ENCODE data around the gene PIM3.

Gene PIM3

DNA sequence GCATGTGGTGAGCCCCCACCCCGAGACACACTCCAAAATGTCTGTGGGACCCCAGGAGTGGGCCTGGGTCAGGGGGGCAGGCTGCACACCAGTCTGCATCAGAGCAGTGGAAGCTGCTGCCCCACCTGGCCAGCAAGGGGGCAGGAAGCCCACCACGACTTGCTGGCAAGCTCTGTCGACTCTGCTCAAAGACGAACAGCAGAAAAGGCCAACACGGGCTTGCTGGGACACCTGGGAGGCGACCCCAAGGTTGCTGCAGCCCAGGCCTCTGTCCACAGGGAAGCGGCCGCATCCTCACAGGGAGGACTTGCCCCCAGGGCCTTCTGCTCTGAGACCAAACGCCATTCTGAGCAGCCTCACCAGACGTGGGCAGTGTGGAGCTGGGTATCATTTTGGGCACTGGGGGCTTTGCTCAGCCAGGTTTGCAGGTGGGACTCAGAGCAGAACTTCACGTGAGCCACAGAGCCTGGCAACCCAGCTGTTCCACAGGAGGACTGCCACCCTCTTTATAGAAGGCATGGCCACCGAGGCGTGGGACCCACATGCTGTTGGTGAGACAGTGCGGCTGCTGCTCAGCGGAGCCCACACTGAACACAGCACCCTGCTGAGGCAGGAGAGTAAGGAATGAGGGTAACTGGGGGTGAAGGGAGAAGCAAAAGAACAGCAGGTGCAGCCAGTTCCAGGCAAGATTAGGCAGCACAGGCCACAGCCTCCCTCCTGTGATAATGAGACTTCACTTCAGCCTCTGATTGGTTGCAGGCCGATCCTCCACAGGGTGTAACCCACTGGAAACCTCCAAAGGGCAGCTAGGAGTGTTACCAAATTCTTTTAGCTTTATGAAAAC lies 41.0 kb downstream of the PIM3 start:
- H3K4me3 ChIP-seq (ENCODE audit: low read depth, low read length), result no peak overlapping the region
- TF ChIP-seq, protein P1, sequence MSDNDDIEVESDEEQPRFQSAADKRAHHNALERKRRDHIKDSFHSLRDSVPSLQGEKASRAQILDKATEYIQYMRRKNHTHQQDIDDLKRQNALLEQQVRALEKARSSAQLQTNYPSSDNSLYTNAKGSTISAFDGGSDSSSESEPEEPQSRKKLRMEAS (IDR thresholded peaks at IDR 0.05; ENCODE audit: low read depth, low read length), result no peak
- TF ChIP-seq, protein P2, sequence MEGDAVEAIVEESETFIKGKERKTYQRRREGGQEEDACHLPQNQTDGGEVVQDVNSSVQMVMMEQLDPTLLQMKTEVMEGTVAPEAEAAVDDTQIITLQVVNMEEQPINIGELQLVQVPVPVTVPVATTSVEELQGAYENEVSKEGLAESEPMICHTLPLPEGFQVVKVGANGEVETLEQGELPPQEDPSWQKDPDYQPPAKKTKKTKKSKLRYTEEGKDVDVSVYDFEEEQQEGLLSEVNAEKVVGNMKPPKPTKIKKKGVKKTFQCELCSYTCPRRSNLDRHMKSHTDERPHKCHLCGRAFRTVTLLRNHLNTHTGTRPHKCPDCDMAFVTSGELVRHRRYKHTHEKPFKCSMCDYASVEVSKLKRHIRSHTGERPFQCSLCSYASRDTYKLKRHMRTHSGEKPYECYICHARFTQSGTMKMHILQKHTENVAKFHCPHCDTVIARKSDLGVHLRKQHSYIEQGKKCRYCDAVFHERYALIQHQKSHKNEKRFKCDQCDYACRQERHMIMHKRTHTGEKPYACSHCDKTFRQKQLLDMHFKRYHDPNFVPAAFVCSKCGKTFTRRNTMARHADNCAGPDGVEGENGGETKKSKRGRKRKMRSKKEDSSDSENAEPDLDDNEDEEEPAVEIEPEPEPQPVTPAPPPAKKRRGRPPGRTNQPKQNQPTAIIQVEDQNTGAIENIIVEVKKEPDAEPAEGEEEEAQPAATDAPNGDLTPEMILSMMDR (IDR thresholded peaks at IDR 0.05; ENCODE audit: low read depth, low read length), result no peak
- TF ChIP-seq MYC (IDR thresholded peaks at IDR 0.05; ENCODE audit: low read depth, low read length) (no peak), POLR2A (IDR thresholded peaks at IDR 0.05; ENCODE audit: extremely low read depth, insufficient read length) (no peak)
- DNase-seq (ENCODE audit: low read depth), result no peak

- H3K4me3 ChIP-seq (ENCODE audit: low read depth, low read length), result no peak overlapping the region
- TF ChIP-seq, protein P2 (IDR thresholded peaks at IDR 0.05; ENCODE audit: low read depth, low read length), result no peak
- TF ChIP-seq POLR2A (IDR thresholded peaks at IDR 0.05; ENCODE audit: extremely low read depth, insufficient read length) (no peak), MYC (IDR thresholded peaks at IDR 0.05; ENCODE audit: low read depth, low read length) (no peak)
- TF ChIP-seq, protein P1 (IDR thresholded peaks at IDR 0.05; ENCODE audit: low read depth, low read length), result no peak
- DNase-seq (ENCODE audit: low read depth), result no peak
These were observed 42.2 kb downstream of the PIM3 start for GRCh38 chr22:50002791-50003190.

DNA sequence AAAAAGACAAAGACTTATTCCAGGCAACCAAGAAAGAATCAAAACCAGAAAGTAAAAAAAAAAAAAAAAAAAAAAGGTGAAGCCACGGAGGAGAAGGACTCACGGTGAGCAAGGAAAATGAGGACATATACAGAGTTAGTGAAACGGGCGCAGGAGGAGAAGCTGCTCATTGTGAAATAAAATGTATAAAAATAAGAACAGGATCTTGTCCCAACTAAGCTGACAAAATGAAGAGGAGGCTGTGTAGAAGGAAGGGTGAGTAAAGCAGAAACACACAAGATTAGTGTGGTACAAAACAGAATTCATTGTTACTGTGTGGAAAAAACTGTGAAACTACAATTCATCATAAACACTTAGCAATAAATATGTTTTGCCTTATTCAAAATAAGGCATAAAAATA lies 44.3 kb downstream of the PIM3 start:
- TF ChIP-seq MYC (IDR thresholded peaks at IDR 0.05; ENCODE audit: low read depth, low read length), result no peak
- H3K4me3 ChIP-seq (ENCODE audit: low read depth, low read length), result no peak overlapping the region
- DNase-seq (ENCODE audit: low read depth), result no peak

DNA sequence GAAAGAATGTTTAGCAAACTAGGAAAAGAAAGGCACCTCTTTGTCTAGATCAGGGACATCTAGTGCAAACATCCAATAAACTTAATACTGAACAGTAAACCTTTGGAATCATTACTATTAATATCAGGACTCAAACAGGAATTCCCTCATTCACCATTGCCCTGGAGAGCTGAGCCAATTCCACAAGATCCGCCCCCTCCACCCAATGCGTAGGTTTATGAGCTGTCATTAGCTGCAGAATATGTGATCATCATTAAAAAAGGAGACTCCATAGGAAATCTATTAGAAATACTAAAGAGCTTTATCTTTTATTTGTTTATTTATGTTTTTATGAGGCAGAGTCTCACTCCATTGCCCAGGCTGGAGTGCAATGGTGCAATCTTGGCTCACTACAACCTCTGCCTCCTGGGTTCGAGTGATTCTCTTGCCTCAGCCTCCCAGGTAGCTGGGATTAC lies 46.5 kb downstream of the PIM3 start:
- TF ChIP-seq POLR2A (IDR thresholded peaks at IDR 0.05; ENCODE audit: extremely low read depth, insufficient read length) (no peak), MYC (IDR thresholded peaks at IDR 0.05; ENCODE audit: low read depth, low read length) (no peak)
- TF ChIP-seq, protein P1 (IDR thresholded peaks at IDR 0.05; ENCODE audit: low read depth, low read length), result no peak
- TF ChIP-seq, protein P2 (IDR thresholded peaks at IDR 0.05; ENCODE audit: low read depth, low read length), result no peak
- DNase-seq (ENCODE audit: low read depth), result no peak
- no peak overlapping the region for H3K4me3 ChIP-seq (ENCODE audit: low read depth, low read length)

DNA sequence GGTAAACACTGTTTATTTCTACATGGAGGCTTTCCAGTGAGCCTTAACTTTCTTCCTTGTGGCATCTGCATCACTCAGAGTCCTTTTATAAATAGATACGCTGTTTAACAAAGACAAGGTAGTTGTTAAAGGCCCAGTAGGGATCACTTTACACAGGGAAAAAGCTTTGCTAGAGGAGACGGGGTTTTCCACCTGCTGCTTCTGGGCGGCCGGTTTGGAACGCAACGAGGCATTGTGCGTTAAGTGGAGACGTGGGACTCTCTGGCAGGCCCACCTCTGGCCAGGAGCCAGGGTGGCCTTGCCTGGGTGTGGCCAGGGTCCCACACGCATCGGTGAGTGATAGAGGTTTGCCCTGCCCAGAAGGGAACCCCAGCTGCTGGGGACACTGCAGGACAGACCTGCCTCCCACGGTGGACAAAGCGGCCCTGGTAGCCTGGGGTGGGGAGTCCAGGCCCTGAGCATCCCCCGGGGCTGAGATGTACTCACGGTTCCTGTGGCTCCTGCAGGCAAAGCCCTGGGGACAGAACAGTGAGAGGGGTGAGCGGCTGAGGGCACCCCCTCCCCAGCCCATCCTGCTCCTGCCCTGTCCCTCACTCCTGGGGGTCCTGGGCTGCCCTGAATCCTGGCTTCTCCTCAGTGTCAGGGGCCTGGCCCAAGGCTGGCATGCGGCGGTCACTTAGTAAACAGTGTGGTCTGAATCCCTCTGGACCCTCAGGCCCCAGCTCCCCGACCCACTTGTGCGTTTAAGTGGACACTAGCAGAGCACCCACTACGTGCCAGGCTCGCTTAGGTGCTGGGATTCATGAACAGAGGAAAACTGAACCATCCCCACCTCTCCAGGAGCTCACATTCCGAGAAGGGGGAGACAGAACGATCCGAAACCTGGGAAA lies 47.8 kb downstream of the PIM3 start:
- no peak for DNase-seq (ENCODE audit: low read depth)
- TF ChIP-seq POLR2A (IDR thresholded peaks at IDR 0.05; ENCODE audit: extremely low read depth, insufficient read length) (no peak), MYC (IDR thresholded peaks at IDR 0.05; ENCODE audit: low read depth, low read length) (no peak)
- TF ChIP-seq, protein P2 (IDR thresholded peaks at IDR 0.05; ENCODE audit: low read depth, low read length), result no peak
- TF ChIP-seq, protein P1 (IDR thresholded peaks at IDR 0.05; ENCODE audit: low read depth, low read length), result no peak
- no peak overlapping the region for H3K4me3 ChIP-seq (ENCODE audit: low read depth, low read length)

DNA sequence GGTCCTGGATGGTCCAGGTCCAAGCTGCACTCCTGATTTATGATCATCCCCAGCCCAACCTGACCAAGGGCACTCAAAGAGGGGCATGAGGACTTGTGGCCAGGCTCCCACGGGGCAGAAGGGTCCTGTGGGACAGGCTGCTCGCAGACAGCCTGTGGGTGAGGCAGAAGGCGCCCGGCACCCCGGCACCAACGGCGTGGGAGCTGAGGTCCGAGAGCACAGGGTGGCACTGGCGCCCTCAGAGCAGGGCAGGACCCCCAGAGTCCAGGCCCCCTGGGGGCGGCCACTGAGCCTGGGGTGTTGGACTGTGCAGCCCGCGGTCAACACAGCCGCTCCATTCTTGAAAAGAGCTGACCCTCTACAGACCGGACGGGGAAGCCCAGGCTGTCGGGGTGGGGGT lies 48.7 kb downstream of the PIM3 start:
- TF ChIP-seq, protein P2 (IDR thresholded peaks at IDR 0.05; ENCODE audit: low read depth, low read length), result no peak
- TF ChIP-seq, protein P1 (IDR thresholded peaks at IDR 0.05; ENCODE audit: low read depth, low read length), result no peak
- no peak for TF ChIP-seq POLR2A (IDR thresholded peaks at IDR 0.05; ENCODE audit: extremely low read depth, insufficient read length)
- TF ChIP-seq MYC (IDR thresholded peaks at IDR 0.05; ENCODE audit: low read depth, low read length), result no peak
- H3K4me3 ChIP-seq (ENCODE audit: low read depth, low read length), result no peak overlapping the region

More for the DNA sequence above, 48.7 kb downstream of the PIM3 start:
- no peak for DNase-seq (ENCODE audit: low read depth)

Data from NB4 (cell line).